ENCODE measurements around the gene MSRB1.

DNA sequence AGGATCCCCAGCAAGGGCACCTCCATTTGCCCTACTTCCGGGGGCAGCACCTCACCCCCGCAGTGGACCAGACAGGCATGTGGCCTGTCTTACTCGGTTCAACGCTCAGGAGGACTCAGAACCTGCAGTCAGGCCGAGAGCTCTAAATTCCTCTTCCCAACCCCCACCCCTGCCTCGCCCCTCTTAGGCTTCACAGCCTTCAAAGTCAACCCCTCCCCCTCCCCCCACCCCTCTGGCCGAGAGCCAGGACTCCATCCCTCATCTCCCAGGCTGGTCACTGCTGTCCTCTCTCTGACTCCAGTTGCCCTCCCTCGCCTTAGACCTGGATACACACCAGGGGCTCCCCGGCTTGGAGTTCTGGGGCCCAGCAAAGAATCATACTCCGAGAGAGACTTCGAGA lies 16.7 kb downstream of the MSRB1 start:
- TF ChIP-seq POLR2AphosphoS5 (IDR thresholded peaks at IDR 0.05; ENCODE audit: low read depth) (no peak), GABPA (IDR thresholded peaks at IDR 0.05; ENCODE audit: low read depth) (no peak), SPI1 (IDR thresholded peaks at IDR 0.05; ENCODE audit: borderline replicate concordance, low read depth) (no peak)
- TF ChIP-seq, protein P1, sequence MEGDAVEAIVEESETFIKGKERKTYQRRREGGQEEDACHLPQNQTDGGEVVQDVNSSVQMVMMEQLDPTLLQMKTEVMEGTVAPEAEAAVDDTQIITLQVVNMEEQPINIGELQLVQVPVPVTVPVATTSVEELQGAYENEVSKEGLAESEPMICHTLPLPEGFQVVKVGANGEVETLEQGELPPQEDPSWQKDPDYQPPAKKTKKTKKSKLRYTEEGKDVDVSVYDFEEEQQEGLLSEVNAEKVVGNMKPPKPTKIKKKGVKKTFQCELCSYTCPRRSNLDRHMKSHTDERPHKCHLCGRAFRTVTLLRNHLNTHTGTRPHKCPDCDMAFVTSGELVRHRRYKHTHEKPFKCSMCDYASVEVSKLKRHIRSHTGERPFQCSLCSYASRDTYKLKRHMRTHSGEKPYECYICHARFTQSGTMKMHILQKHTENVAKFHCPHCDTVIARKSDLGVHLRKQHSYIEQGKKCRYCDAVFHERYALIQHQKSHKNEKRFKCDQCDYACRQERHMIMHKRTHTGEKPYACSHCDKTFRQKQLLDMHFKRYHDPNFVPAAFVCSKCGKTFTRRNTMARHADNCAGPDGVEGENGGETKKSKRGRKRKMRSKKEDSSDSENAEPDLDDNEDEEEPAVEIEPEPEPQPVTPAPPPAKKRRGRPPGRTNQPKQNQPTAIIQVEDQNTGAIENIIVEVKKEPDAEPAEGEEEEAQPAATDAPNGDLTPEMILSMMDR (IDR thresholded peaks at IDR 0.05; ENCODE audit: insufficient read depth, low read length): no peak
- TF ChIP-seq, protein P2, sequence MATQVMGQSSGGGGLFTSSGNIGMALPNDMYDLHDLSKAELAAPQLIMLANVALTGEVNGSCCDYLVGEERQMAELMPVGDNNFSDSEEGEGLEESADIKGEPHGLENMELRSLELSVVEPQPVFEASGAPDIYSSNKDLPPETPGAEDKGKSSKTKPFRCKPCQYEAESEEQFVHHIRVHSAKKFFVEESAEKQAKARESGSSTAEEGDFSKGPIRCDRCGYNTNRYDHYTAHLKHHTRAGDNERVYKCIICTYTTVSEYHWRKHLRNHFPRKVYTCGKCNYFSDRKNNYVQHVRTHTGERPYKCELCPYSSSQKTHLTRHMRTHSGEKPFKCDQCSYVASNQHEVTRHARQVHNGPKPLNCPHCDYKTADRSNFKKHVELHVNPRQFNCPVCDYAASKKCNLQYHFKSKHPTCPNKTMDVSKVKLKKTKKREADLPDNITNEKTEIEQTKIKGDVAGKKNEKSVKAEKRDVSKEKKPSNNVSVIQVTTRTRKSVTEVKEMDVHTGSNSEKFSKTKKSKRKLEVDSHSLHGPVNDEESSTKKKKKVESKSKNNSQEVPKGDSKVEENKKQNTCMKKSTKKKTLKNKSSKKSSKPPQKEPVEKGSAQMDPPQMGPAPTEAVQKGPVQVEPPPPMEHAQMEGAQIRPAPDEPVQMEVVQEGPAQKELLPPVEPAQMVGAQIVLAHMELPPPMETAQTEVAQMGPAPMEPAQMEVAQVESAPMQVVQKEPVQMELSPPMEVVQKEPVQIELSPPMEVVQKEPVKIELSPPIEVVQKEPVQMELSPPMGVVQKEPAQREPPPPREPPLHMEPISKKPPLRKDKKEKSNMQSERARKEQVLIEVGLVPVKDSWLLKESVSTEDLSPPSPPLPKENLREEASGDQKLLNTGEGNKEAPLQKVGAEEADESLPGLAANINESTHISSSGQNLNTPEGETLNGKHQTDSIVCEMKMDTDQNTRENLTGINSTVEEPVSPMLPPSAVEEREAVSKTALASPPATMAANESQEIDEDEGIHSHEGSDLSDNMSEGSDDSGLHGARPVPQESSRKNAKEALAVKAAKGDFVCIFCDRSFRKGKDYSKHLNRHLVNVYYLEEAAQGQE (IDR thresholded peaks at IDR 0.05; ENCODE audit: insufficient replicate concordance, low read depth): no peak

All from HL-60 (cell line).